Activated T-cell treated with anti-CD3 and anti-CD28 coated beads, Interleukin-2, amount 50 U/mL, for 48 hours (primary cell): ENCODE results near the gene COL9A2.
A peak's percentile ranks its signal among the peaks of the same experiment; 100 is the strongest.

ENCODE experiments used
- DNase-seq, 2 experiments: peaks; one replicate each; pipeline ENCODE4 v3.0.0-alpha.2; 2020

COL9A2 gene

GRCh38 chr1:40317394-40318074, 448 bp upstream of the COL9A2 start:
- no peak for DNase-seq

DNA sequence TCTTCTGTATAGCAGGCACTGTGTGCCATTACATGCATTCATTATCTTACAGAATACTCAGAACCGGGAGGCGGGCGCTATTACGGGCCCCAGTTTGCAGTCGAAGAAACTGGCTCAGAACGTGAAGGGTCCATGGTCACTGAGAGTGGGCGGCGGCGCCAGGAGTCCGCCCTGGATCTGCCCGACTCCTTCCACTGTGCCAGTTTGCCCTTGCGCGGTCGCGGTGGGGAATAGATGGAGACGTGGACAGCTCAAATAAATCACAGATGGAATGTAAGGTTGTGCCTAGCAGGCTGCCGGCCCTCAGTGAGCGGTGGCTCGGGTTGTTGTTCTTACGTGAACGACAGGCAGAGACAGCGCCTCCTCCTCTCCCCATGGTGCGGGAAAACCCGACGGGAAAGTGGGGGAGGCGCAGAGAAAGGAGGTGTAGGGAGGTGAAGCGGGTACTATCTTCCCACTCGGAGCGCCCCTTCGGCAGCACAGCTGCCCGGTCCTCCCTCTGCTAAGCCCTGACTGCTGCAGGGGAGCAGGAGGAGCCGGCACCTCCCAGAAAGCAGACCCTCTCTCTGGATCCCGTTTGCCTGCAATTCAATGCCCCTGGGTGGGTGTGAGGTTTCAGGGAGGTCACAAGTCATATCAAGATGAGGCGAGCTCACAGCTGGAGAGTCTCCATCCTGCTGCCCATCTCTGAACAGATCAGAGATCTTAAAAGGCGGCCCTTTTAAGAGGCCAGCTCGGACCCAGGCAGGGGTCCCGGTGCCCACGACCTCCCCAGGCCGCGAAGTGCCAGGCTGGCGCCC, 1.1 kb downstream of the COL9A2 start:
- peak; percentile 60 to 65 for DNase-seq

DNA sequence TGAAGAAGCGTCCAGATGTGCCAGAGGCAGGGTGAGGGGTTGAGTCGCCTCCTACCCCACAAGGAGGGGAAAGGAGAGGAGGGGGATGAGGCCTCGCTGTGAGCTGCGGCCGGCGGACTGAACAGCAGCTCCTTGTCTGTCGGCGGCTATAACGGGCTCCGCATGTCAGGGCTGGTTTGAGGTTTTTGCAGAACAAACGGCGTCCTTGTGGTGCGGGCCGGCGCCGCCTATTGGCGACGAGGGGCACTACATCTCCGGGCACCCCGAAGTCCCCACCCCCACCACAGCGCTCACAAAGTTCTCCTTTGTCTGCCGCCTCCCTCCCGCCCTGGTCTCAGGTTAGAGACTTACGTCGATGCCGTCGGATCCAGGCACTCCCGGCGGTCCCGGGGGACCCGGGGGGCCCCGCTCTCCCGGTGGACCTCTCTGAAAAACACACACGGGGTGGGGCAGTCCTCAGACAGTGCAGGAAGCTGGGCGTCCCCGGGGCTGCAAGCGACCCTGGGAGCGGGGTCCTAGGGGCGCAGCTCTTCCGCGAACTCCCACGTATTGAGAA, 1.8 kb downstream of the COL9A2 start:
- DNase-seq, result peak; percentile 92 to 94

DNA sequence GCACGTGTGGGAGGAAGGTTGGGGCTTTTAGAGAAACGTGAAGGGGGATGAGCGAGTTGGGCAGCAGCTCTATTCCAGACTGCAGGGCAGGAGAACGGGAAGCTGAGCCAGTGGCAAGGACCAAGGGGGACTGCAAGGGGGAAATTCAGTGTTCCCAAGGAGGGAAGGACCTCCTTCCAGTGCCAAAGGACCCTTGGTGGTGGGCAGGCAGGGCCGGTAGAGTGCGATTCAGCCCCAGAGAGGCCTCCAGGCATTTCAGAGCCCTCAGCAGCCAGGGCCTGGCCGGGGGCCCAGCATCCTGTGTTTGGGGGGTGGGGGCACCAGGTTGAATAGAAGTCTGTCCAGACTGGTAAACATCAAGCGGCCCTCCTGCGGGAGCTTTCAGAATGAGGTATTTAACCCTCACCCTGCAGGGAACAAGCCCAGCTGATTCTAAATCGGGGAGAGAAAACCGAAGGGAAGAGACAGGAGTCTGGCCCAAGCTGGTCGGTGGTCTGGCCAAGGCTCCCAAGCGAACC, 2.3 kb downstream of the COL9A2 start:
- no peak for DNase-seq

DNA sequence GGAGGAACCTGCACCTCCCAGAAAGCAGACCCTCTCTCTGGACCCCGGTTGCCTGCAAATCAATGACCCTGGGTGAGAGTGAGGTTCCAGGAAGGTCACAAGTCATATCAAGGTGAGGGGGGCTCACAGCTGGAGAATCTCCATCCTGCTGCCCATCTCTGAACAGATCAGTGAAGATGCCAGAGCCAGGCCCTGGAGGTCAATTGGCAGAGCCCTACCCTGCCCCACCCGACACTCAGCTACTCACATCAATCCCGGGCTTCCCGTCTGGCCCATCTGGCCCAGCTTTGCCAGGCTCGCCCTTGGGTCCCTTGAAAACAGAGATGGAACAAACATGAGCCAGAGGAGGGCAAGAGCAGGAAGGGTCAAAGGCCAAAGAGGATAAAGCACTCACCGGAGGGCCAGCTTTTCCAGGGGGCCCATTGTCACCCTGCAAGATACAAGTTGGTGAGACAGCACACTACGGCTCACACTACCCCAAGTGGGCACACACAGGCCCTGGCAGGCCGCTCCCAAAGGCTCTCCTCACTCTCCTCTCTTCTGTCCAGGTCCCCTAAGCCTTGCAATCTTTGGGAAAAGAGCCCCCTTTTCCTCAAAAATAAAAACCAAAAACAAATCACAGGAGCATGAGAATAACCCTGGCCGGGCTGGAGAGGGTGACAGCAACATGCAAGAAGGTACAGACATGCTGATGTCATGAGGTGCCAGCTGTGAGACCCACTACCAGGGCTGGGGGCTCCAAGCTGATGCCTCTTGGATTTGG, 2.9 kb downstream of the COL9A2 start:
- DNase-seq, result no peak

DNA sequence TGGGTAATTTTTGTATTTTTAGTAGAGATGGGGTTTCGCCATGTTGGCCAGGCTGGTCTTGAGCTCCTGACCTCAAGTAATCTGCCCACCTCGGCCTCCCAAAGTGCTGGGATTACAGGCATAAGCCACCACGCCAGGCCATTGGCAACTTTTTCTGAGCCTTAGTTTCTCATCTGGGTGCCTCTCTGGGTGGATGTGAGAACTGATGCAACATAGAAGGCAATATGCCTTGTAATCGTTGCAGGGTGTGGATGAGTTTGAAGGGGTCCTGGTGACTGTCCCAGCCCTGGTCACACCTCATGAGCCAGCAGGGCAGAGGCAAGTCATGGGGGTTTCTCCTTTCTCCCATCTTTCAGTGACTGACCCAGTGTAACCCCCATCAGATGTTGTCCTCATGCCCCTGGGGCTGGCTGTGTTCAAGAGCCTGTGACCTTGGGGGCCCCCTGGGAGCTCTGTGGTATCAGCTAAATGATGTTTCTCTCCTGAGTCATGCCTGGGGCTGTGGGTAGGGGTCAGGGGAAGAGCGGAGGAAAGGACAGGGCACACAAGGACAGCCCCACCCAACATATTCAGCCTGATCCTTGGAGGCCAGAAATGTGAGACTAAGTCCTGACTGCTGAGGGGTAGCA, 3.6 kb downstream of the COL9A2 start:
- no peak for DNase-seq

DNA sequence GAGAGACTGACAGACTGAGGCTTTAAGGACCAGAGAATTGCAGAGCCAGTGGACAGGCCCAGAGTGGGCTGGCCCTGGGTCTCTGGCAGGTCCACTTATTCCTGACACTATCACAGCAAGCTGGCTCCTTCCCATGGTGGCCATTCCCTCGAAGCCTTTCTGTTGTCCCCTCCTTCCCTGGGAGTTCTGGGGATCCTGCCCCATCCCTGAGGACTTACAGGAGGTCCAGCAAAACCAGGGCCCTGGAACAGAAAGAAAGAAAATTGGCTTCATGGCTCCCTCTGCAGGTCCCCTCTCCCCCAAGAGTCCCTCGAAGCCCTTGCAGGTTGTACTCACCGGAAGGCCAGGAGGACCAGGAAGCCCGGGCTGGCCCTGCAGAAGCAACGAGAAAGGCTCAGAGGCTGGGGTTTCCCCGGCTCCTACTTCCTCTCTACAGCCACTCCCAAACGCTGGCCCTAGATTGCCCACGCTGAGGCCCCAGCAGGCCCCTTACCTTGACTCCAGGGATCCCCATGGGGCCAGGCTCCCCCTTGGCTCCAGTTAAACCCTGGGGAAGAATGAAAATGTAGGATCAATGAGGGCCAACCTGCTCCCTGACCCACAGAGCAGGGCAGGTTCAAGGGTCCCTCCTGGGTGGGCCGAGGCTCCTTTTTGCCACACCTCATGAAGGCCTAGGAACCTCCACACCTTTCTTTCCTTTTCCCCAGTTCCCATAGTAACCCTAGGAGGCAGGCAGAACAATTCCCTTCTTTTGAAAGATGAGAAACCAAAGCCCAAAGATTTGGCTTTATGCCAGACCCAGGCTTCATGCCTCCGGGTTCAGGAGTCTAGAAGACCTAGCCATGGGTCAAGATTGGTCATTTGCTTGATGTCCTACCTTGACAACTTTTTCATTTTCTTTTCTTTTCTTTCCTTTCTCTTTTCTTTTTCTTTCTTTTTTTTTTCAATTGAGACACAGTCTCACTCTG, 4.6 kb downstream of the COL9A2 start:
- peak; percentile 43 to 49 for DNase-seq

DNA sequence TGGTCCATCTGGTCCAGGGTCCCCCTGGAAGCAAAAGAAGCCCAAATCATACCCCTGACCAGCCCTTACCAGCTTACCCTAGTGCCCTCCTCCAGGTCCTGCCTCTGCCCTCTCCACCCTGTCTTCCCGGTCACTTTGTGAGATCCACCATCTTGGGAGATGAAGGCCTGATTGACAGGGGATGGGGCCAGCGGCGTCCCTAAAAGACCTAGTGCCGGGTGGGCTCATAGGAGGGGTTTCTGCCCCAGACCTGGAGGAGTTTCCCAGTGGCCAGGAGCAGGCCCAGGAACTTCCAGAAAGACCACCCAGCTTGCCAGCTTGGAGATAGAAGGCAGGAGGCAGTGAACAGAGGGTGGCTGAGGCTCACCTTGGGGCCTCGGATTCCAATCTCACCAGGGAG, 5.4 kb downstream of the COL9A2 start:
- DNase-seq, result no peak

GRCh38 chr1:40310983-40311642, 6.0 kb downstream of the COL9A2 start:
- no peak for DNase-seq

GRCh38 chr1:40310129-40310461, 7.0 kb downstream of the COL9A2 start:
- DNase-seq, result no peak

DNA sequence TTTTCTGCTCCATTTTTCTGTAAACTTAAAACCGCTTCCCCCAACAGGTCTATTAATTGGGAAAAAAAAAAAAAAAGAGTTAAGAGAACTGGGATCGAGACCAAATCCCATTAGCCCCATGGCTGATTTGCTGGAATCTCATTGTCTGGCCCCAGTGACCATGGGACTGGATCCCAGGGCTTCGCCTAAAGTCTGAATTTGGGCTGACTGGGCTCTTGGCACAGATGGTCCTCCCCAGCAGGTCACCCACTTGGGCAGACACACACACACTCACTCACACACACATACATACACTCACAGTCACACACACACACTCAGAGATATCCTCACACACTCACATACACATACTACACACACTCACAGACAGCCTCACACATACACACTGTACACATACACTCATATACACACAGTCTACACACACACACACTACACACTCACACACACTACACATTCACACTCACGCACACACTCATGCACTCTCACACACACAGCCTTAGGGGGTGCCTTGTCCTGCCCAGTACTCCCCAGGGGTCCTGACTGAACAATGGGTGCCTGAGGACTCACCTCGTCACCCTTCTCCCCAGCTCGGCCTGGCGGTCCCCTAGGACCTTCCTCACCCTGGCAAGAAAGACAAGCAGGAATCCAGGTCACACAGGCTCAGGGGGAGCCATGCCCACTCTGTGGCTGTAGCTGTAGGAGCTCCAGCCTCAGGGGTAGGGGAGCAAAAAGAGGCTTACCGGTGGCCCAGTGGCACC, 7.5 kb downstream of the COL9A2 start:
- DNase-seq, result no peak

- no peak for DNase-seq
Measured at GRCh38 chr1:40308036-40308727, 8.9 kb downstream of the COL9A2 start.

GRCh38 chr1:40307186-40307585, 9.9 kb downstream of the COL9A2 start:
- DNase-seq, result no peak

DNA sequence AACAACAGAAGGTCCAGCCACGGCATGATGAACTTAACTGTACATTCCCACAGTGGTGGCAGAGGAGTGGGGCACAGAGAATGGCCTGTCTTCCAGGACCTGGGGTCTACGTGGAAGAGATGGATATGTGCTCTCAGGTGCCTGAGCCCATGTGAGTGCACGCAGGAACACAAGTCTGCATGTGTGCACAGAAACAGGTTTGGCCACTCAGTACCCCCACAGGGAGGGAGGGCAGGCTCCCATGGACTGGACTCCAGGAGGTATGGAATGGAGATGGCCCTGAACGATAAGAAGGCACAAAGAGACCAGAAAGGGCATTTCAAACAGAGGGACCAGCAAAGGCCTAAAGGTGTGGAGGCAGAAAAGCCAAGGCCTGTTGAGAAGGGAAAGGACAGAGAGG, 10.8 kb downstream of the COL9A2 start:
- DNase-seq, result no peak

GRCh38 chr1:40305871-40306270, 11.2 kb downstream of the COL9A2 start:
- no peak for DNase-seq

DNA sequence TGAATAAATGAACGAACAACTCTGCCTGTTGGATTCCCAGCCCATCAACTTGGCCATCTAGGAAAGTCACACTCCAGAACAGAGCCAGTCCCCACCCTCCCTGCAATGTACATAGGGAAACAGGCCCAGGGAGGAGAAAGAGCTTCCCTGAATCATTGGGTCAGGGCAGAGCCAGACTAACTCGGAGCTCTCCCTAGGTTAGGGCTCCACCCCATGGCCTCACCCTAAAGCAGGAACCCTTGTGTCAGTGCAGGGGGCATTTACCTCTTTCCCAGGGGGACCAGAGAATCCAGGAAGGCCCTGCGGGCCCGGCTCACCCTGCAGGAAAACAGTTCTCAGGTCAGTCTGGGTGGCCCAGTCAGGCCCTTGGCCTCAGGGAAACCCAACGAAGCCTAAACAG, 11.6 kb downstream of the COL9A2 start:
- no peak for DNase-seq

GRCh38 chr1:40303790-40304189, 13.3 kb downstream of the COL9A2 start:
- no peak for DNase-seq

DNA sequence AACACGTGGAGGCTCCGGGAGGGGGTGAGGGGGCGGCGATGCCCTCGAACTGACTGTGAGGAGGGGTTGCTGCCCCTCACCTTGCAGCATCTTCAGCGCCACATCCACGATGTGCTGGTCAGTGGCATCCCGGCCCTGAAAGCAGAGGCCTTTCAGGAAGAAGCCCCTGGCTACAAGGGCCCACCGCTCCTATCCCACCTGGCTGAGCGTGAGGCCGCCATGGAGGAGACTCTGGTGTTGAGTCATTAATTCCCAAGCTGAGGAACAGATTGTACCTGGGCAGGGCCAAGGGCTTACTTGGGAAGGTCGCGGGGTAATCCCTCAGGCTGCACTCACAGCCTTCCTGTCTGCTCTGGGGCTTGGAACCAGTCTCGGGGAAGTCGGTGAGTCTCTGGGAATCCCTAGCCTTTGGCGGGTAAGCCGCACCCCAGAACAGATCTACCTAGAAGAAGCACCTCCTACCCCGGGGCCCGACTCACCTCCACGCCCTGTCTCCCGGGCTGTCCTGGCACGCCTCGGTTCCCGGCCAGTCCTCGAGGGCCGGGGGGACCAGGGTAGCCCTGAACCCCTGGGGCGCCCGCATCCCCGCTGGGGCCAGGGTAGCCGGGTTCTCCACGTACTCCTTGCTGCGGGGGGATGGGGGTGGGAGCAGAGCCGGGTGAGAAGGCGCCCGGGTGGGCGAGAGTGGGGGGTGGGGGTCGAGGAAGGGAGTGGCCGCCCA, 13.9 kb downstream of the COL9A2 start:
- no peak for DNase-seq

DNA sequence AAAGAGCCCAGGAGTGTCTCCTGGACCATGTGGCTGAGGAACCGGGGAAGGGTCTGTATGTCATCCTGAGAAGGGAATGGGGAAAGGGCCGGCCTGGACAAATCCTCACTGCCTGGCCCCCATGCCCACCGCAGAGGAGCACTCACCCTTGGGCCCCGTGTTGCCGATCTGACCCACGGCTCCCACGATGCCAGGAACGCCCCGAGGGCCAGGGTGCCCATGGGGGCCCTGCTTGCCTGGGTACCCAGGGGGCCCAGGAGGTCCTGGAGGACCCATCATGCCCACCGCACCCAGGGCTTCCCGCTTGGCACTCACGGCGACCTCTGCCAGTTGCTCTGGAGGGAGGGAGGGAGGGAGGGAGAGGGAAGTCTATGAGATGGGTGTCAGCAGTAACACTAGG, 14.6 kb downstream of the COL9A2 start:
- DNase-seq, result peak in 1 of 2 experiments; percentile 9
